Testis (tissue), 3 donors: ENCODE data around the gene TNFSF13. TPM values are rescaled to one million over a fixed set of nuclear protein-coding genes. Genes with fewer than 3 reads are reported as not detected.

ENCODE experiments used
- DNase-seq: peaks from one replicate; pipeline ENCODE4 v3.0.0-alpha.2; 2019
- H3K27ac ChIP-seq, 2 donors: fragments of 200-600 bp; sonication (generic); one replicate each; pipeline ENCODE4 v1.5.1; 2019
- H3K27me3 ChIP-seq: fragments of 200-600 bp; sonication (generic); one replicate; pipeline ENCODE4 v1.5.1; 2019
- H3K36me3 ChIP-seq: fragments of 200-600 bp; sonication (generic); one replicate; pipeline ENCODE4 v1.5.1; 2017; ENCODE audit warnings: low read depth; ENCODE audit errors: missing control alignments
- H3K4me1 ChIP-seq: fragments of 200-600 bp; sonication (generic); one replicate; pipeline ENCODE4 v1.5.1; 2019
- H3K4me3 ChIP-seq, 2 donors: fragments of 200-600 bp; sonication (generic); one replicate each; pipeline ENCODE4 v1.5.1; 2017 to 2019
- H3K9me3 ChIP-seq: fragments of 200-600 bp; sonication (generic); one replicate; pipeline ENCODE4 v1.5.1; 2017
- POLR2A ChIP-seq: fragments of 450-650 bp; IDR thresholded peaks from one replicate; pipeline ENCODE4 v1.6.1; 2017; ENCODE audit warnings: antibody characterized with exemption, mild to moderate bottlenecking, moderate library complexity
- WGBS, 2 donors: methylation state at CpG; one replicate each; pipeline ENCODE4 v1.1.5; 2018; 5-methylcytosine and 5-hydroxymethylcytosine counted together
- intact Hi-C: fragments of 100-400 bp; cut with DNase I; formaldehyde crosslinking; loops from one replicate; pipeline ENCODE4 v1.15.1; 2023; ENCODE audit warnings: low total_unique reads
- polyA plus RNA-seq: library from polyadenylated mRNA; stranded (reverse); fragments of 350-450 nt; fragmentation: Illumina TruSeq; extraction: RNeasy Lipid Tissue Mini Kit (QIAGEN cat#74804); gene quantifications from one replicate; pipeline ENCODE4 v1.2.3, GENCODE V29; 2014; ENCODE audit warnings: low read depth, low replicate concordance; ENCODE audit not compliant: insufficient read depth
- total RNA-seq, 2 donors: library from RNA; depleted of rRNA; stranded (reverse); fragments of >200 nt; gene quantifications; one replicate each; pipeline ENCODE4 v1.2.3, GENCODE V29; 2016
- TF ChIP-seq, protein P1 (sequence below), 3 experiments: fragments of 450-650 bp in 2 of 3; fragments of 200-600 bp in 1 of 3; sonication (generic) in 1 of 3; IDR thresholded peaks; one replicate each; pipeline ENCODE4 v1.5.1; 2016 to 2019; ENCODE audit warnings: antibody characterized with exemption in 3 of 3, mild to moderate bottlenecking in 2 of 3, moderate library complexity in 1 of 3

Gene TNFSF13
- total and polyA plus RNA-seq, 3 donors from 2014 or later = 1.2 to 11.5 (median 5.1) TPM

DNA sequence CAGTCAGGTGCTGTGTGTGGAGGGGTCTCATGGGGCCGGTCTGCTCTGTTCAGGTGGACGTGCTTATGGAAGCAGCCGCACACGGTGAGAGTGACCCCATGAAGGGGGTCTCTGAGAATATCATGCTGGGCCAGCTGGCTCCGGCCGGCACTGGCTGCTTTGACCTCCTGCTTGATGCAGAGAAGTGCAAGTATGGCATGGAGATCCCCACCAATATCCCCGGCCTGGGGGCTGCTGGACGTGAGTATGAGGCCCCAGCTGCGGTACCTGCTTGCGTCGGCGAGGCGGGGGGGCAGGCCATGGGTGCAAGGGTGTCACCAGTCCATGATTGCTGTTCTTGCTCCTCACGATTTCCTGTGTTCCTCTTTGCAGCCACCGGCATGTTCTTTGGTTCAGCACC is 46.4 kb upstream of the TNFSF13 start:
- Histone ChIP-seq H3K4me3 (no peak overlapping the region), H3K27me3 (no peaks in the 10 kb centered on the region), H3K36me3 (no peaks in the 10 kb centered on the region), H3K9me3 (no peaks in the 10 kb centered on the region), H3K4me1 (no peaks in the 10 kb centered on the region), H3K27ac (no peak overlapping the region)
- no peak for DNase-seq
- TF ChIP-seq POLR2A = no peak
- intact Hi-C loops = loop anchor here (5.0 kb wide), 1 partner anchor 45 kb away; the partner anchor contains the start of gene TNFSF13
- 80 to 89% methylated on average over 12 to 15 of the region's 15 CpGs for WGBS, 2 donors

DNA sequence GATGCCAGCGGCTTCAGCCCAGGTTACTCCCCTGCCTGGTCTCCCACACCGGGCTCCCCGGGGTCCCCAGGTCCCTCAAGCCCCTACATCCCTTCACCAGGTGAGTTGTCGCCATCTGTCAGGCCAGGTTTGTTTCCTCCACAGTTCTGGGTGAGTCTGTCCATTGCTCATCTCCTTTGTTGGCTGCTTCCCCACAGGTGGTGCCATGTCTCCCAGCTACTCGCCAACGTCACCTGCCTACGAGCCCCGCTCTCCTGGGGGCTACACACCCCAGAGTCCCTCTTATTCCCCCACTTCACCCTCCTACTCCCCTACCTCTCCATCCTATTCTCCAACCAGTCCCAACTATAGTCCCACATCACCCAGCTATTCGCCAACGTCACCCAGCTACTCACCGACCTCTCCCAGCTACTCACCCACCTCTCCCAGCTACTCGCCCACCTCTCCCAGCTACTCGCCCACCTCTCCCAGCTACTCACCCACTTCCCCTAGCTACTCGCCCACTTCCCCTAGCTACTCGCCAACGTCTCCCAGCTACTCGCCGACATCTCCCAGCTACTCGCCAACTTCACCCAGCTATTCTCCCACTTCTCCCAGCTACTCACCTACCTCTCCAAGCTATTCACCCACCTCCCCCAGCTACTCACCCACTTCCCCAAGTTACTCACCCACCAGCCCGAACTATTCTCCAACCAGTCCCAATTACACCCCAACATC is 45.6 kb upstream of the TNFSF13 start:
- TF ChIP-seq, protein P1, sequence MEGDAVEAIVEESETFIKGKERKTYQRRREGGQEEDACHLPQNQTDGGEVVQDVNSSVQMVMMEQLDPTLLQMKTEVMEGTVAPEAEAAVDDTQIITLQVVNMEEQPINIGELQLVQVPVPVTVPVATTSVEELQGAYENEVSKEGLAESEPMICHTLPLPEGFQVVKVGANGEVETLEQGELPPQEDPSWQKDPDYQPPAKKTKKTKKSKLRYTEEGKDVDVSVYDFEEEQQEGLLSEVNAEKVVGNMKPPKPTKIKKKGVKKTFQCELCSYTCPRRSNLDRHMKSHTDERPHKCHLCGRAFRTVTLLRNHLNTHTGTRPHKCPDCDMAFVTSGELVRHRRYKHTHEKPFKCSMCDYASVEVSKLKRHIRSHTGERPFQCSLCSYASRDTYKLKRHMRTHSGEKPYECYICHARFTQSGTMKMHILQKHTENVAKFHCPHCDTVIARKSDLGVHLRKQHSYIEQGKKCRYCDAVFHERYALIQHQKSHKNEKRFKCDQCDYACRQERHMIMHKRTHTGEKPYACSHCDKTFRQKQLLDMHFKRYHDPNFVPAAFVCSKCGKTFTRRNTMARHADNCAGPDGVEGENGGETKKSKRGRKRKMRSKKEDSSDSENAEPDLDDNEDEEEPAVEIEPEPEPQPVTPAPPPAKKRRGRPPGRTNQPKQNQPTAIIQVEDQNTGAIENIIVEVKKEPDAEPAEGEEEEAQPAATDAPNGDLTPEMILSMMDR (IDR thresholded peaks at IDR 0.05) = no peak
- TF ChIP-seq POLR2A = no peak
- WGBS, 2 donors = 88 to 90% methylated on average over 19 to 20 of the region's 20 CpGs
- Histone ChIP-seq H3K27me3 (no peaks in the 10 kb centered on the region), H3K27ac (no peak overlapping the region), H3K4me1 (no peaks in the 10 kb centered on the region), H3K9me3 (no peaks in the 10 kb centered on the region), H3K4me3 (no peak overlapping the region), H3K36me3 (no peaks in the 10 kb centered on the region)
- no peak for DNase-seq
- intact Hi-C loops = loop anchor here (5.0 kb wide), 1 partner anchor 44 kb away; the partner anchor contains the start of gene TNFSF13

DNA sequence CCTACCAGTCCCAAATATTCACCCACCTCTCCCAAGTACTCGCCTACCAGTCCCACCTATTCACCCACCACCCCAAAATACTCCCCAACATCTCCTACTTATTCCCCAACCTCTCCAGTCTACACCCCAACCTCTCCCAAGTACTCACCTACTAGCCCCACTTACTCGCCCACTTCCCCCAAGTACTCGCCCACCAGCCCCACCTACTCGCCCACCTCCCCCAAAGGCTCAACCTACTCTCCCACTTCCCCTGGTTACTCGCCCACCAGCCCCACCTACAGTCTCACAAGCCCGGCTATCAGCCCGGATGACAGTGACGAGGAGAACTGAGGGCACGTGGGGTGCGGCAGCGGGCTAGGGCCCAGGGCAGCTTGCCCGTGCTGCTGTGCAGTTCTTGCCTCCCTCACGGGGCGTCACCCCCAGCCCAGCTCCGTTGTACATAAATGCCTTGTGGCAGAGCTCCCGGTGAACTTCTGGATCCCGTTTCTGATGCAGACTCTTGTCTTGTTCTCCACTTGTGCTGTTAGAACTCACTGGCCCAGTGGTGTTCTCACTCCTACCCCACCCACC is 44.6 kb upstream of the TNFSF13 start:
- H3K9me3 ChIP-seq = no peaks in the 10 kb centered on the region
- H3K27me3 ChIP-seq = no peaks in the 10 kb centered on the region
- 52 to 69% methylated on average over 17 of the region's 17 CpGs for WGBS, 2 donors
- peak; percentile 38 for DNase-seq
- no peak for TF ChIP-seq POLR2A
- TF ChIP-seq, protein P1 (IDR thresholded peaks at IDR 0.05) = no peak
- H3K36me3 ChIP-seq = no peaks in the 10 kb centered on the region
- no peaks in the 10 kb centered on the region for H3K4me1 ChIP-seq
- H3K4me3 ChIP-seq = no peak overlapping the region
- intact Hi-C loops = loop anchor here (5.0 kb wide), 1 partner anchor 43 kb away; the partner anchor contains the start of gene TNFSF13
- no peak overlapping the region for H3K27ac ChIP-seq

DNA sequence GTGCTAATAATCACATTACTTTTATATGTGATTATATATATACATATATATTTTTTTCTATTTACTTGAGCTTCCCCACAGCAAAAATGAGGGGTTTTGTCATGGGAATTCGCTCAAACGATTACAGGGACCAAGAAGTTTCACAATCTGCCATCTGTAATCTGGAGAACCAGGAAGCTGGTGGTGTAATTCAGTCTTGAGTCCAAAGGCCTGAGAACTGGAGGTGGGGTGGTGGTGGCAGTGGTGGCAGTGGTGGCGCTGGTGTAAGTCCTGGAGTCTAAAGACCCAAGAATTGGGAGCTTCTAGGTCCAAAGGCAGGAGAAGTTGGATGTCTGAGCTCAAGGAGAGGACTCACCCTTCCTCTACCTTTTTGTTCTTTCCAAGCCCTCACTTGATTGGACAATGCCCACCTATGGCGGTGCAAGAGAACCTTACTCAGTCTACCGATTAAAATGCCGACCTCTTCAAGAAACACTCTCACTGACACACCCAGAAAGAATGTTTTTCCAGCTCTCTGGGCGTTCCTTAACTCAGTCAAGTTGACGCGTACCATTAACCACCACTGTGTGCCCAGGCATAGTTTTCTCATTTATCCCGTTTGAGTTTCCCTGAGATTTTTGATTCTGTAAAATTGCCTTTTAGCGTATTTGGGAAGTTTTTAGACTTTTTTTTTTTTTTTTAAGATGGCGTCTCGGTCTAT is 42.5 kb upstream of the TNFSF13 start:
- 88% methylated on average over 13 of the region's 13 CpGs for WGBS, 2 donors
- intact Hi-C loops = no loop called here

More for the DNA sequence above, 42.5 kb upstream of the TNFSF13 start:
- Histone ChIP-seq H3K9me3 (no peaks in the 10 kb centered on the region), H3K4me1 (no peaks in the 10 kb centered on the region), H3K4me3 (no peak overlapping the region), H3K27ac (no peak overlapping the region), H3K27me3 (no peaks in the 10 kb centered on the region), H3K36me3 (no peaks in the 10 kb centered on the region)
- TF ChIP-seq, protein P1 (IDR thresholded peaks at IDR 0.05) = no peak
- no peak for TF ChIP-seq POLR2A
- no peak for DNase-seq
